Activated CD8-positive, alpha-beta memory T cell treated with anti-CD3 and anti-CD28 coated beads, Interleukin-2, amount 50 U/mL, for 1 hour (primary cell): ENCODE results near the gene C2orf76.

Experiments
- DNase-seq: peaks from one replicate; pipeline ENCODE4 v3.0.0-alpha.2; 2020; ENCODE audit errors: extremely low read depth

The C2orf76 gene

DNA sequence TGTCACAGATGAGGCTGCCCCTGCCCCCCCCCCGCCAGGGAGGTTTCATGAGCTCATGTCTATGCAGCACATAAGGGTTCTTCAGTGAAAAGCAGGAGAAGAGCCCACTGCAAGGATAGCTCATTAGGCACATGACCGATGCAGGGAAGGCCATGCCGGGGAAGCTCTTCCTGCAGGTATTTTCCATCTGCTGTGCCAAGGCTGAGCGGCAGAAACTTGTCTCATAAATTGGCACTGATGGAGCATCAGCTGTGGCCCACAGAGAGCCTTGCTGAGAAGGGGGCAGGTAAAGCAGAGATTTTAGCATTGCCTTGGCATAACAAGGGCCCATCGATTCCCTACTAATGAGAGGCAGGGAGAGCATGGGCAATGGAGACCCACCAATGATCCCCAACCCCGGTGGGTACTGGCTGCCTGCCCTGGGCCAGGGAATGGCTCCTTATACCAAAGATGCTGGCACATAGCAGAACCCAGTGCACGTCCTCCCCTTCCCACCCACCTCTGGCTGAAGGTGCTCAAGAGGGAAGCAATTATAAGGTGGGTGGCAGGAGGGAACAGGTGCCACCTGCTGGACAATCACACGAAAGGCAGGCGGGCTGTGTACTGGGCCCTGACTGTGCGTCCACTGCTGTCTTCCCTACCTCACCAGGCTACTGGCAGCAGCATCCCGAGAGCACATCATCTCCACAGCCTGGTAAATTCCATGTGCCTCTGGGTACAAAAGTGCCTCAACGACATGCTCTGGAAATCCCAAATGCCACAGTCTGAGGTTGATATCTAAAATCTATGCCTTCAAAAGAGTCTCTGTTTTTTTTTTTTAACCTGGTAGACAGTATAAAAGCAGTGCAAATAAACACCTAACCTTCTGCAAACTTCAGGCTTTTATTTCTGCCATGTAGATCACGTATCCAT, 101.6 kb downstream of the C2orf76 start:
- no peak for DNase-seq

DNA sequence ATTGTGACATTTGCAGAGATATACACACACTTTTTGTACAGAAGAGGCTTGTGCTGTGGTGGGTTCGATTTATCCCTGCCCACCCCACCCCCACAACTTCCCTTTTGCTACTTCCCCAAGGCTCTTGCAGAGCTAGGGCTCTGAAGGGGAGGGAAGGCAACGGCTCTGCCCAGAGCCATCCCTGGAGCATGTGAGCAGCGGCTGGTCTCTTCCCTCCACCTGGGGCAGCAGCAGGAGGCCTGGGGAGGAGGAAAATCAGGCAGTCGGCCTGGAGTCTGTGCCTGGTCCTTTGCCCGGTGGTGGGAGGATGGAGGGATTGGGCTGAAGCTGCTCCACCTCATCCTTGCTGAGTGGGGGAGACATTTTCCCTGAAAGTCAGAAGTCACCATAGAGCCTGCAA, 103.0 kb downstream of the C2orf76 start:
- DNase-seq: no peak

DNA sequence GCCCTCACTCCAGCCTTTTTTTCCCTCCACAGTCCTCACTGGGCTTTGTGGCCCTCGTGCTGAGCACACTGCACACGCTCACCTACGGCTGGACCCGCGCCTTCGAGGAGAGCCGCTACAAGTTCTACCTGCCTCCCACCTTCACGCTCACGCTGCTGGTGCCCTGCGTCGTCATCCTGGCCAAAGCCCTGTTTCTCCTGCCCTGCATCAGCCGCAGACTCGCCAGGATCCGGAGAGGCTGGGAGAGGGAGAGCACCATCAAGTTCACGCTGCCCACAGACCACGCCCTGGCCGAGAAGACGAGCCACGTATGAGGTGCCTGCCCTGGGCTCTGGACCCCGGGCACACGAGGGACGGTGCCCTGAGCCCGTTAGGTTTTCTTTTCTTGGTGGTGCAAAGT, 103.6 kb downstream of the C2orf76 start:
- no peak for DNase-seq

DNA sequence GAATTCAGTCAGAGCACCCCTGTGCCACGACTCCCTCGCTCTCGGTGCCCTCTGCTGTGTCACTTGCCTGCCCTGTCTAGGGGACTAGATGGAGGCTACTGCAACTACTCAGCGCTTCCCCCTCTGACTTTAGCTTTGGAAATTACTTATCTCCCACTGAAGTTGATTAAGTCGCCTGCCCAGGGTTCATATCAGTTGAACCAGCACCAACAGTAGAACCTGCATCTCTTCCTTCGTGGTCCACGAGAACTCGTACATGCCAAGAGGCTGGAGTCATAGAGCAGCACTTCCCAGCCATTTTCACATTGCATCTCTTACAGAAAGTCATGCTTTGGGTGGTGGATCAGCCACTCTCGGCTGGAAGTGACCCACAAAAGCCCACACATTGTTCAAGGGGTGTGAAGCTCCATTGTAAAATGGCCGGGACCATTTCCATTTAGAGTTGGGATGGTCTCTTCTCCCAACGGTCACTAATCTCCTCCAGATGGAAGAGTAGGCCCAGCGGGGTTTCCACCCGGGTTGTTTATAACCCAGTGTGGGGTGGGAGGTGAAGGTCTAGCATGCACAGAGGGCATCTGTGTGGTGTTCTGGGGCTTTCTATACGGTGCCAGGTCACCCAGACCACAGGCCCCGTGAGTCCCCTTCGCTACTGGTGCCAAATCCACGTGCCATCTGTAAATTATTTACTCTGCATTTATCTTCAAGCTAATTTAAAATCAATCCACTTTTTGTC, 105.0 kb downstream of the C2orf76 start:
- no peak for DNase-seq

DNA sequence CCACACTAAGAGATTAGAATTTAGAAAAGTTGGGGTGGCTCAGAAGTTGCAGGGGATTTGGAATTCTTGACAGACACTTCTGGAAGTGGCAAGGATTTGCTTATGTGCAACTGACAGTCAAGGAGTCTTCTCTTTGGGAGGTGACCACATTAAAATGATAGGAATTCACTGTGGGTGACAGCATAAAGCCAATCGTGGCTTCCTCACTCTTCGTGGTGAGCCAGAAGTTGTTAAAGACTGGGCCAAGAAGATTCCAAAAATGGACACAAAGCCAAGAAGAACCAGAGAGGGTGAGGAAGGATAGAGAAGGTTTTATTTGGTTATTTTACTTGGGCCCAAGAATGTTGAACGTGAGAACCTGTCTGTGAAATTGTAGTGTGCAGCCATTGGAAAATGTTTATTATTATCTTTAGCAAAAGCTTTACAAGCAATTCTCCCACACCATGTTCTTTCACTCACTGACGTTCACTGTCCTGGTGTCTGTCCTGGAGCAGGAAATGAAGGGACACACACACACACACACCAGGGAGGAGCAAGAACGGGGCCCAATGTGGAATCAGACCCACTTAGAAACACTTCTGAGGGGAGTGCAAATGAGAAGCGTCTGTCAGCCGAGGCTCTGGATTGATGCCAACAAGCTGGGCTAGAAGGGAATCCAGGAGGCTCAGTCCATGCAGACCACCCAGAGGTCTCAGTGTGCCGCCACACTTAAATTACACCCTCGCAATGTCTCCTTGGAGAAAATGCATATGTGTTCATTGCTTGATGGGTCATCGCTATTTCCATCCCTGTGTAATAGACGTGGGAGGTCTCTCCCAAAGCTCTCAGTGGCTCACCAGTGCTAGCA, 105.8 kb downstream of the C2orf76 start:
- DNase-seq: no peak

DNA sequence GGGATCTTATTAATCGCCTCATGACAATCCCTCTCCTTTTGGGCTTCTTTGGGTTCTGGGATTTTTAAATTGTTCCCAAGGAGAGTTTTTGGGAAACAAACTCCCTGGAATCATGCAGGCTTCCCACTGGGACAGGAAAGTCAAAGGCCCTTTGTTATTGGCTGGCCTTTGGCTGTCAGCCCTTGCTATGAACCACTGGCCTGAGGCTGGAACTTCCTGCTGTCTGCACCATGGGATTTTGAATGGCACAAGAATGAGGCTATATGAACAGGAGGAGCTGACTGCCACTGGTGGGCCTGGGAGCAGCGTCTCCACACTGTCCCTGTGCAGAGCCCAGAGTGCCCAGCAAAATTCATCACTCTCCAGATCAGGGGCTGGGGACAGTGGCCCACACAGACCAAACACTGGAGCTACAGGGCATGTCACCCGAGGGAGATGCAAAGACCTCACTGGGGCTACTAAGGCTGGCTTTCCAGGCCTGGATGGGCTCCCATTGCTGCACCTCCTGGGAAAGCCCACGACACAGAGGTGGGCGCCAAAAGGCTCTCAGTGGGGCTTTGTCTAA, 107.3 kb downstream of the C2orf76 start:
- DNase-seq: no peak

DNA sequence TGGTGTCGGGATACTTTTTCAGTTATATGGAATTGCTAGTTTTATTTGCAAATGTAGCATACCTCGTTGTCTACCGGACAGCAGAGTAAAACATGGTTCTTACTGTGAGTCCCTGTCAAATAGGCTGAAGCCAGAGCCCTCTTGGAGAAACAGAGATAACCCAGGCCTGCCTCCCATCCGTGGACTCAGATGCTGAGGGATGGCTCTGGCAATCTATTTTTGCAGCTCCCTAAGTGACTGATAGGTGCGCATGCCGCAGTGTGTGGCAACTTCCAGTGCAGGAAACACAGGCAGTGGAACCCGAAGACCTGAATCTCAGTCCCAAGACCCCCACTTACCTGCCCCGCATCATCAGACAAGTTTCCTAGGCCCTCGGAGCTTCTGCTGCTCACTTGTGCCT, 109.4 kb downstream of the C2orf76 start:
- no peak for DNase-seq

DNA sequence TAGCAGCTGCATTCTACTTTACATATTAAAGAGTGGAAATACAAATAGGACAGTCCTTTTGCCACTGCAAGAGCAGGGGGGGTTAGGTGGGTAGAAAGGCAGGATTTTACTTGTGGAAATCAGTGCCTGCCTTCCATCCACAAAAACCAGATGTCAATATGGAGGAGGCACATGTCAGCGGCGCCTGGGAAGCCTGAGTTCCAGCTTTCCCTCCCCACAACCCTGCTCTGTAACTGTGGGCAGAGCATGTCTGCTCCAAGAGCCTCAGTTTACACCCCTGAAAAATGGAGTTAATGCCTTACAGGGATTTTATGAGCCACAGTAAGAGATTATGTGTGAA, 110.1 kb downstream of the C2orf76 start:
- no peak for DNase-seq

DNA sequence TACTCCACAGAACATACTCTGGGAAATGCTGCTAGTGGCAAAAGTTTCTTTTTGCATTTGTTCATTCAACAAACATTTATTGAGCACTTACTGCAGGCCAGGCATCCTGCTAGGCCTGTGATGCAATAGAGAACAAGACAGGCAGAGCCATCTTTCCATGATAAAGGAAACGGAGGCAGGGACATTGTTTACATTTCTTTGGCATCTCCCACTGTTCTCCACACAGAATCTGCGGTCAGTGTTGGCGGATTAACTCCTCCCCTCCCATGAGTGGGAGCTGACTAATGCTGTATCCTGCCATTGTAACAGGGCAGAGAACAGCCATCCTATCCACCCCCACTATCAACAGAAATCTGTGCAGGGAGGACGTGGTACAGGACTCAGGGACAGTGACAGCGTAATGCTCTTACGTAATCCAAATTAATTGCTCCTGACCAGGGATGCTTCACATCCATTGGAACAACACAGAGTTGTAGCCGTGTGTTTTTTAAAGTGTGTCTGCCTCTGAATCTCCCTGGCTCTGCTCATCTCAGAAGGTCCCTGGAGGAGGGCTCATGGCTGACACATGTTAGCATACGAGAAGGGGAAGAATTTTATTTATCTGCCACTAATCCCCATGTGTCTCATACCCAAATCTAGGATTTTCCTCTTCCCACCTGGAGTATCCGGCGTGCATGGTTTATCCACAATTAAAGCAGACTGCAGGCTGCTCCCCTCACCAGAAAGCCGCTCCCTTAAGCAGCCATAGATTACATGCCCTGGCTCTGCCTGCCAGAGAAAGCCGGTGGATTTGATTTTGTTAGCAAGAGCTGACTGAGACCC, 110.7 kb downstream of the C2orf76 start:
- no peak for DNase-seq

DNA sequence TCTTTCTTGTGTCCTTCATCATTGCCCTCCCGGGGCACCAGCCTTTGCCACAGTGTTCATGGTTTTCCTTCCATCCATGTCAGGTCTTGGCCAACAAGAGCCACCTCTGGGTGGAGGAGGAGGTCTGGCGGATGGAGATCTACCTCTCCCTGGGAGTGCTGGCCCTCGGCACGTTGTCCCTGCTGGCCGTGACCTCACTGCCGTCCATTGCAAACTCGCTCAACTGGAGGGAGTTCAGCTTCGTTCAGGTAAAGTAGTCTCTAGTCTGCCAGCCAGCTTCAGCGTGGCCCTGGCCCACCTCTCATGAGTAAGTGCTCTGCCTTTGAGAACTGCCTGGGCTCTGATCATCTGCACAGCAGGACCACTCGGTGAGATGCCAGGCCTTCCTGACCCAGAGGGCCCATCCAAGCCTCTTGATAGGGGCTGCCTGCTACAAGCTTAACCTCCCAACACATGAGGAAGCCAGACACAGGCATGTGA, 112.0 kb downstream of the C2orf76 start:
- DNase-seq: no peak

DNA sequence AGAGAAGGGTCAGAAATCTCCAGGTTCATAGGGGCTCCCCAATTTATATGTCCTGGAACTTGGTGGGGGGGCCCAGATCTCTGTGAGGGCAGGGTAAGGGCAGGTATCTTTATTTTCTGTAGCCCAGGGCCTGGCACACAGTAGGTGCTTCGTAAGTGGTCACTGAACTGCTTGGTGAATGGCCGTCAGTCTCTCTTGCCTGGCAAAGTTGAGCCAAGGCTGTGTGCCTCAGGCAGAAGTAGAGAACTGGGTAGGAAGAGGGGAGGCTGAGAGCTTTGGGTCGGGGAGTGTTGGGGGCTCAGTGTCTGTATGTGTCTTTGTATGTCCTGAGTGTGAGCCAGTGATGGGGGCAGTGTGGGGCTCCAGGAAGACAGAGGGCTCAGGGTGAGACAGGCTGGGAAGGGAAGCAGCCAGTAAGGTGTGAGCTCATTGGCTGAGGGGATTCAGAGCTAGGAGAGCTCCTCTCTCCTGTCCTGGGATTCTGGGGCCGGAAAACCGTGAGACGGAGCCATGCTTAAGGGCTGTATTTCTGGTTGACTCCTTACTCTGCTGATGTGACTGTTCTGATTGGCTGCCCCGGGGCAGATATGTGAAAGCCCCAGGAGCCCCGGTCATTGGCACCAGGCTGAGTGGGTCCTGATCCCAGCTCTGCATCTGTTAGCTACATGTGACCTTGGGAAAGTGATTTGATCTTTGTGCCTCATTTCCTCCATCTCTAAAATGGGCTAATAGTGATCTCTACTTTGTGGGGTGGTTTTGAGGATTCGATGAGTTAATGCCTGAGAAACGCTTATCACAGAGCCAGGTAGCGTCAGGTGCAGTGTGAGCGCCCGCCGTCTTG, 112.7 kb downstream of the C2orf76 start:
- DNase-seq: no peak

DNA sequence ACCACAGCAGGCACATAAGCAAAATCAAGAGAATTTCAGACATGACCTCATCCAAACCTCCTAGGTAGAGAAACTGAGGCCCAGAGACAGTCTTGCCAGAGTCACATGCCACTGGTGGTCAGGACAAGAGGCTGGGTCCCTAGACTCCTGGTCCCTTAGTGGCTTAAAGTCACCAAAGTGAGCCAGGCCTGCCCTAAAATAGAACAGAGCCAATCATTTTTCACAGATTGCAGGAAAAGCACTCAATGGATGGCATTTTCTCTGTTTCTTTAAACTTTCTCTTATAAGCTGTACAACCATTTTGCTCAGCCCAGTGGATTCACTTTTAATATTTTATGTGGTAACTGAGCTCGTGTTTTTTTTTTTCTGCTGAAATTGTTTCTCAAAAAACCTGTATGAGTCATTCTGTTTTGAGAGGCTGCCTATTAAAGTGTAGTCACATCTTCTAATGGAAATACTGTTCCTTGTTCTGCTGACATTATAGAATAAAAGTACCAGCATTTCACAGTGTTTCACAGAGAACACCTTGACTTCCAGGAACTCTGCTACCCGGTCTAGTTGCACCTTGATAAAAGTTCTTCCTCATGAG, 113.4 kb downstream of the C2orf76 start:
- DNase-seq: no peak
